ENCODE measurements around the gene ABCA9.

DNA sequence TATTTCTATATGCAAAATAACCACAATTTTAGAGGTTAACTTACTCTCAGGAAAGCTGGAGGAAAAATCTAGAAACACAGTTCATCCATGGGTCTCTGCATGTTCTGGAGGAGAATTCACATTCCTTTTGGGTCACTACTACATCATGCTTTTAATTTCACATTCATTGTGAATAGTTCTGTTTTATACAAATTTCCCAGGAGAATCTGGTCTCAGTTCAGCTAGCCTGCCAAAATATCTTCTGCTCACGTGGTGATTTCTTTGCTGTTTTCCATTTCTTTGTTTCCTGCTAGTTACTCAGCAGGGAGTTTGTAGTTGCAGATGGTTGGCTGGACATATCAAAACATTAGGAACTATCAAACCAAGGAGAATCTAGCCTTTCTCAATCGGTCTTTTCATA lies at the start of gene ABCA9:
- TF ChIP-seq POLR2A (IDR thresholded peaks at IDR 0.05) = no peak
- TF ChIP-seq, protein P1, sequence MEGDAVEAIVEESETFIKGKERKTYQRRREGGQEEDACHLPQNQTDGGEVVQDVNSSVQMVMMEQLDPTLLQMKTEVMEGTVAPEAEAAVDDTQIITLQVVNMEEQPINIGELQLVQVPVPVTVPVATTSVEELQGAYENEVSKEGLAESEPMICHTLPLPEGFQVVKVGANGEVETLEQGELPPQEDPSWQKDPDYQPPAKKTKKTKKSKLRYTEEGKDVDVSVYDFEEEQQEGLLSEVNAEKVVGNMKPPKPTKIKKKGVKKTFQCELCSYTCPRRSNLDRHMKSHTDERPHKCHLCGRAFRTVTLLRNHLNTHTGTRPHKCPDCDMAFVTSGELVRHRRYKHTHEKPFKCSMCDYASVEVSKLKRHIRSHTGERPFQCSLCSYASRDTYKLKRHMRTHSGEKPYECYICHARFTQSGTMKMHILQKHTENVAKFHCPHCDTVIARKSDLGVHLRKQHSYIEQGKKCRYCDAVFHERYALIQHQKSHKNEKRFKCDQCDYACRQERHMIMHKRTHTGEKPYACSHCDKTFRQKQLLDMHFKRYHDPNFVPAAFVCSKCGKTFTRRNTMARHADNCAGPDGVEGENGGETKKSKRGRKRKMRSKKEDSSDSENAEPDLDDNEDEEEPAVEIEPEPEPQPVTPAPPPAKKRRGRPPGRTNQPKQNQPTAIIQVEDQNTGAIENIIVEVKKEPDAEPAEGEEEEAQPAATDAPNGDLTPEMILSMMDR (IDR thresholded peaks at IDR 0.05) = no peak

Measured in lower leg skin (tissue), 3 donors.